HFF-Myc (cell line): ENCODE results near the gene OTOL1.

Experiments used
- DNase-seq: peaks from one replicate; pipeline ENCODE4 v3.0.0-alpha.2; 2011; ENCODE audit warnings: low read depth; ENCODE audit errors: extremely low read depth
- H3K4me3 ChIP-seq: replicated peaks from 2 replicates; pipeline ENCODE4 v1.5.1; 2011; ENCODE audit warnings: low read depth, mild to moderate bottlenecking, control low read depth, low read length
- TF ChIP-seq, protein P1 (sequence below): IDR thresholded peaks from 2 replicates; pipeline ENCODE4 v1.5.1; 2012; ENCODE audit warnings: mild to moderate bottlenecking, low read depth, low read length, control low read depth; ENCODE audit errors: missing control alignments

OTOL1 gene

GRCh38 chr3:161552984-161553560 is 56.5 kb downstream of the OTOL1 start:
- H3K4me3 ChIP-seq, result no peak overlapping the region
- TF ChIP-seq, protein P1, sequence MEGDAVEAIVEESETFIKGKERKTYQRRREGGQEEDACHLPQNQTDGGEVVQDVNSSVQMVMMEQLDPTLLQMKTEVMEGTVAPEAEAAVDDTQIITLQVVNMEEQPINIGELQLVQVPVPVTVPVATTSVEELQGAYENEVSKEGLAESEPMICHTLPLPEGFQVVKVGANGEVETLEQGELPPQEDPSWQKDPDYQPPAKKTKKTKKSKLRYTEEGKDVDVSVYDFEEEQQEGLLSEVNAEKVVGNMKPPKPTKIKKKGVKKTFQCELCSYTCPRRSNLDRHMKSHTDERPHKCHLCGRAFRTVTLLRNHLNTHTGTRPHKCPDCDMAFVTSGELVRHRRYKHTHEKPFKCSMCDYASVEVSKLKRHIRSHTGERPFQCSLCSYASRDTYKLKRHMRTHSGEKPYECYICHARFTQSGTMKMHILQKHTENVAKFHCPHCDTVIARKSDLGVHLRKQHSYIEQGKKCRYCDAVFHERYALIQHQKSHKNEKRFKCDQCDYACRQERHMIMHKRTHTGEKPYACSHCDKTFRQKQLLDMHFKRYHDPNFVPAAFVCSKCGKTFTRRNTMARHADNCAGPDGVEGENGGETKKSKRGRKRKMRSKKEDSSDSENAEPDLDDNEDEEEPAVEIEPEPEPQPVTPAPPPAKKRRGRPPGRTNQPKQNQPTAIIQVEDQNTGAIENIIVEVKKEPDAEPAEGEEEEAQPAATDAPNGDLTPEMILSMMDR, result no peak
- DNase-seq, result no peak
